Stimulated activated CD4-positive, alpha-beta T cell treated with anti-CD3 and anti-CD28 coated beads, Interleukin-4, amount 100 ng/mL, for 1 hour (primary cell): ENCODE results near the gene CDCP2.

Experiments used
- DNase-seq: peaks from one replicate; pipeline ENCODE4 v3.0.0-alpha.2; 2020

CDCP2 gene

GRCh38 chr1:54136269-54136896, 16.4 kb downstream of the CDCP2 start:
- no peak for DNase-seq

DNA sequence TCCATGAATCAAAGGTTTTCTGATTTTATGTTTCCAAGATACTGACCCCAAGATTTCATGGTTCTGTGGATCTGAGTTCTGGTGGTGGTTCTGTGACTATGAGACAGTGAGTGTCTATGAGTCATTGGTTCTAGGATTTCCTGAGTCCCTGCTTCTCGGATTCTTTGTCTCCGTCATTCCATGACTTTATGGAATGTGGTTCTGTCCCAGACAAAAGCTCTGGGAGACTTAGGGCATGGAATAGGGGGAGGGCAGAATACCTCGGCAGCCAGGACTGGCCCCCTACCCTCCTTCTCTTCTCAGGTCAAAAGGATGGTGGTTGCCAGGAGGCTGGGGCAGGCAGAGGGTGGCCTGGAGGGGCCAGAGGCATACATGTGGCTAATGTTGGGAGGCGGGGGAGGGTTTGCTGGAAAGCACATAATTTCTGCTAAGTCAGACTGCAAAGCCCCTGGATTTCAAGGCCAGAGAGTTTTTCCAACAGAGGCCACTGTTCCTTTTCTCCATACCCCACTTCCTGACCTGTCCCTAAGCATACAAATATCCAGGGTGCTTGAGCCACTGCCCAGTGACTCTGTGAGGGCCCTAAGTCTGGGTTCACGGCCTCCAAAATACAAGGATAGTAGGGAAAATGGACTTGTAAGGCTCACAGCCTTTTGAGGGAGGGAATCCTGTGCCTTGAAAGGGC, 17.2 kb downstream of the CDCP2 start:
- DNase-seq = no peak

GRCh38 chr1:54134295-54134694, 18.5 kb downstream of the CDCP2 start:
- DNase-seq = no peak

- no peak for DNase-seq
These were observed 20.3 kb downstream of the CDCP2 start for GRCh38 chr1:54132495-54132894.

GRCh38 chr1:54131419-54131818, 21.4 kb downstream of the CDCP2 start:
- no peak for DNase-seq

DNA sequence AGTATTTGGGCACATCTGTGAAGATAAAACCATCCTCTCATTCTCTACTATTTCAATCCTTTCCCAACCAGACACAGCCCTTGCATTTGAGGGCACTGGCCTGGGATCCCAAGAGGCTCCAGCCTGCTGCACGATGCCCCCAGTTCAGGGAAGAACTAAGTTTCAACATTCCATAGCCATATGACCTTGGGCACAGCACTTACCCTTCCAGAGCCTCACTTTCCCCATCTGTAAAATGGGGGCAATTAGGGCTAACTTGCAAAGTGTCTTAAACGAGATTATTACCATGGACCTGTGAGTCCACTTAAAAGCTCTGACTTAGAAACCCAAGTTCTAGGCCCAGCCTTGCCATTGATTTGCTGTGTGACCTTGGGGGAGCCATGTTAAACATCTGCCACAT, 22.9 kb downstream of the CDCP2 start:
- DNase-seq = no peak

DNA sequence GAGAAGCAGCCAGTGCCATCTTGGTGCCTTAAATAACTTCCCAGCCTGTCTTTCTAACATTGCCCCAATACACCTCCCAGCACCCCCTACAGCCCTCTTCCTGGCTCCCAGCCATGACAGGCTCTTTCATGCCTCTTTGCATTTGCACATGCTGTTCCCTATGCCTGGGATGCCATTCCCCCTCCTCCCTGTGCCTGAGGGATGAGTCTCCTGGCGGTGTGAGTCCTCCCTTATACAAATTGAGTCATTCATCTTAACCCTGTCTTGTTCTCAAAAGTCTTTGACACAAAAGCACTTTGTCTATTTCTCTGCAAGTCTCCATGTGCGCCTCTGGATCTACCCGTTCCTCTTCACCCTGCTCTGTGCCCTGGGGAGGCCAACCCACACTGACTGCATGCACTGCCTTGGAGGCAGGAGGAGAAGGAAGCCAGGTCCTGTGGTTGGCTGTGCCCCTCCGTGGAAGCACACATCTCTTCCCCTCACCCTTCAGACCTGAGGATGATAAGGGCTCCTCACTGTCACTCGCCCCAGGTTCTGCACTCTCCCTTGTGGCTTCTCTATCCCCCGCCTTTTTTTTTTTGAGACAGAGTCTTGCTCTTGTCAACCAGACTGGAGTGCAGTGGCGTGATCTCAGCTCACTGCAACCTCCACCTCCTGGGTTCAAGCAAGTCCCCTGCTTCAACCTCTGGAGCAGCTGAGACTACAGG, 25.1 kb downstream of the CDCP2 start:
- DNase-seq = no peak

DNA sequence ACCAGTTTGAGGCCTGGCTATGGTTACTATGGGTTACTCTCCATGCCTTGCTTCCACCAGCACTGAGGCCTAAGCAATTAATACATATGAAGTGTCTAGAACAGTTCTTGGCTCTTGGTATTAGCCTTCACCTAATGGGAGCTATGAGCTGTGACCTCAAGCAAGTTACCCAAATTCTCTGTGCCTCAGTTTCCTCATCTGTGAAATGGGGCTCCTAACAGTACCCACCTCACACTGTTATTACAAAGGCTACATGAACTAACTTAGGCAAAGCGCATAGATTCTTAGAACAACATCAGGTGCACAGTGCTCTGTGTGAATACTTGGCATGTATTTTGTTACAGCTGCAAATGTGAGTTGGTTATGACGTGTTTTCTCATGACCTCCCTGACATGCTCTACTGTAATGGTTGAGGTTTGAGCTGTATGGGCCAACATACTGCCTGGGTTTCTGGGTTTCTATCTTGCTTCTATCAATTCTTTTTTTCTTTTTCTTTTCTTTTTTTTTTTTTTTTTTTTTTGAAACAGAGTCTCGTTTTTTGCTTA, 26.5 kb downstream of the CDCP2 start:
- DNase-seq = no peak

DNA sequence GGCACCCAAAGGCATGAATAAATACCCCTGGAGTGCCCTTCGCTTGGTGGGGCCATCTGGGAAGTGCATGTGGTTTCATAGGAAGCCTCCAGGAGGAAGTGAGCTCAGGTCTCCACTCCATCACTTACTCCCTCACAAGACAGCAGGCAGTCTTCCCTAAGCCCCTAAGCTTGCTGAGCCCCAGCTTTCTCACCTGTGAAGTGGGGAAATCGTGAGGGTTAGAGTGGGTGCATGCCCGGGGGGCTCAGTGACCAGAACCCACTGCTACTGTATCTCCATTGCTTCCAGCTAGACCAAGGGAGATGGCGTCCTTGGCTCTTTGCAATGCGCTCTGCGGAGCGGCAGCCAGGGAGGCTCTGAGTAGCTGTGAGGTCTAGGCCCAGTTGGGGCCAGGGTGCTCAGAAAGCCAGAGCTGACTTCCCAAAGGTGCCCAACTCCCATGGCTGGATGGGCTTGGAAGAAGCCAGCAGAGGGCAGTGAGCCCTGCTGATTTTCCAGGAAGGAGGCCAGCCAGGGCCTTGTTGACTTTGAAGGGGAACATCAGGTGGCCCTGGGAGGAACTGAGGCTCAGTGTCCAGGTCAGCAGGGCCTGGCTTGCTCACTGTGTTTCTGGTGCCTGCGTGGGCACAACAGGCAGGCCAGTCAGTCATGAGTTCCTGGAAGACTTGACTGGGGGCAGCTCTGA, 27.3 kb downstream of the CDCP2 start:
- DNase-seq = no peak

DNA sequence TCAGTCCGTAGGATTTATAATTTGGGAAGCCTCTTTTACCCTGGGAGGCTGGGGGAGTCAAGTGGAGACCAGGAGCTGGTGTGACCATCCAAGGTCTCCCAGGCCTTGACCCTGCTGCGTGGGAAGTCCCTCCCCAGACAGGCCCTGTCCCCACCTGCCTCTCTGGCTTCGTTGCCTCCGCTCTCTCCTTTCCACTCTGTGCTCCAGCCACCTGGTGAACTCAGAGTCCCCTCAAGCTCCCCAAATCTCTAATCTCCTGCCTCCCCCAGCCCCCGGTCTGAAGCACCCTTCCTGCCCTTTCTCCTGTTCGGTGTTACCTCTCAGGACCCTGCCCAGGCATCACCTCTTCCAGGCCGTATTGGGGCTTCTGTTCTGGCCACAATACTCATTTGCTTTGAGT, 27.9 kb downstream of the CDCP2 start:
- DNase-seq = no peak

- no peak for DNase-seq
These were observed 28.3 kb downstream of the CDCP2 start for GRCh38 chr1:54124472-54124871.

DNA sequence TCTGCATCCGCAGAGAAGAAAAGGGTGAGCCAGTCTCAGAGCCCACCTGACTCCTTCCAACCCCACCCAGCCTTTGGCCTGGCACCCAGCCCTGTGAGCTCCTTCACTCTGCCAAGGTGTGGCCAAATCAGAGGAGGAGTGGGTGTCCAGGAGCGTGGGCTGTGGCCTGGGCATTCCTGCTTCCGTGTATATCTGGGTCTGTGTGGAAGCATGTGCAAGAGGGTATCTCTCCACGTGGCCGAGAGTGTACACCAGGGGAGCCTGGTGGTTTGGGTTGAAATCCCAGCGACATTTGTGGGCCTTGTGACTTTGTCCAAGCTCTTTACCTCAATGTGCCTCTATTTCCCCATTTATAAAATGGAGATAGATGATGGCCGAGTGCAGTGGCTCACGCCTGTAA, 29.8 kb downstream of the CDCP2 start:
- DNase-seq = no peak

GRCh38 chr1:54122135-54122751, 30.6 kb downstream of the CDCP2 start:
- no peak for DNase-seq

GRCh38 chr1:54121482-54122134, 31.2 kb downstream of the CDCP2 start:
- peak; percentile 66 for DNase-seq

- no peak for DNase-seq
These were observed 31.9 kb downstream of the CDCP2 start for GRCh38 chr1:54120698-54121481.

DNA sequence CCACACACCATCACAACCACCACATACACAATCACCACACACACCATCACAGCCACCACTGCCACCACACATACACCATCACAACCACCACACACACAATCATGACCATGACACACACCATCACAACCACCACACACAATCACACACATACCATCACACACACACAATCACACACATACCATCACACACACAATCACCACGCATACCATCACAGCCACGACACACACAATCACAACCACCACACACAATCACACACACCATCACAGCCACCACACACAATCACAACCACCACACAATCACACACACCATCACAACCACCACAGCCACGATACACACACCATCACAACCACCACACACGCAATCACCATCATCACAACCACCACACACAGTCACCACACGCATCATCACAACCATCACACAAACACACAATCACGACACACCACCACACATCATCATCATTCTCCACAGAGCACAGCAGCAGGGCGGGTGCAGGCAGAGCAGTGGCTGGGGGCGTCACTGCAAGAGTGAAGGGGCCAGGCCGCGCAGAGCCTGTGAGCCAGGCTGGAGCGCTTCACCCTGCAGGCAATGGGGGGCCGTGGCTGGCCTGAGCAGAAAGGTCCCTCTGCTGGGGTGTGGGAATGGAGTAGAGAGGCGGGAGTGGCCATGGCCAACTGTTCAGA, 32.6 kb downstream of the CDCP2 start:
- no peak for DNase-seq

- no peak for DNase-seq
These were observed 34.1 kb downstream of the CDCP2 start for GRCh38 chr1:54118704-54119103.

GRCh38 chr1:54117815-54118563, 34.8 kb downstream of the CDCP2 start:
- DNase-seq = no peak

DNA sequence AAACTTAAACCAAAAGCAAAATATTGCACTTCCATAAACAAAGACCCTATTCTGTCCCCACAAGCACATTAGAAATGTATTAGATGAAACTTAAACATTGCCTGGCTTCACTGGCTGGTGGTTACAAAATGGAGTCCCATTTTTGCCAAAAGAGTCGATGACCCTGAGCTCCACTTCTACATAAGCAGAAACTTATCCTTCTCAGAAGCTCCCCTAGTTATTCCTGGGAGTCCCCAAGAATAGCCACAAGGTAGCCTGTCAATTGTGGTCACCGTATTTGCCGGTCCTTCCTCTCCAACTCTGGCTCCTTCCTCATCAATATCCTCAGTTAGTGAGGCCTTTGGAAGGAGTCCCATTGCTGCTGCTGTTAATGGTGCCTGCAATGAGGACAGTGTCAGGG, 37.3 kb downstream of the CDCP2 start:
- DNase-seq = no peak

DNA sequence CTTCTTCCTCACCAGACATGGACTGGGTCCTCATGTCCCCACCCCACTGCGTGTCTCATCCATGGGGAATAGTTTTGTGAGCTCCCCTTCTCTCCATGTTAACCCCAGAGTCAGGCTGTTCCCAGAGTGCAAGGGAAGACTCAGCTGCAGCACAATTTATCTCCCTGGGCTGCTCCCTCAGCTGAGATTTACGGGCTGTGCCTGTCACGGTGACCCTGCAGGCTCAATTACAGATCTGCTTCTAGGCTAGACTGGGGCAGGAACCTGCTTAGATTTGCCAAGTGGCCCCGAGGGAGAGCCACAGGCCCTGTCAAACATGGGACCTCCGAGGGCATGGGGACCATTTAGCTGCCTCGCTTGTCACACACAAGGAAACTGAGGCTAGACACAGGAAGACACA, 37.8 kb downstream of the CDCP2 start:
- no peak for DNase-seq
